NCI-H446 (cell line): ENCODE measurements around the gene FNIP2.
"Not testable (repeated sequence)": the region's sequence is repeated elsewhere in the genome, so short reads cannot be mapped to it uniquely, and the experiment has no call there.

Experiments
- DNase-seq, 2 experiments: peaks; one replicate each; lab custom pipeline; 2025; lab: John Stamatoyannopoulos, UW

FNIP2 gene

GRCh38 chr4:158870626-158871334, 102.0 kb downstream of the FNIP2 start:
- DNase-seq = no peak

- no peak for DNase-seq
Measured at GRCh38 chr4:158871335-158871724, 102.5 kb downstream of the FNIP2 start.

GRCh38 chr4:158873795-158874401, 105.1 kb downstream of the FNIP2 start:
- no peak for DNase-seq

- no peak for DNase-seq
Measured at GRCh38 chr4:158875026-158875425, 106.2 kb downstream of the FNIP2 start.

GRCh38 chr4:158875455-158875854, 106.6 kb downstream of the FNIP2 start:
- DNase-seq = no peak

GRCh38 chr4:158877069-158877468, 108.2 kb downstream of the FNIP2 start:
- no peak for DNase-seq

- not testable (repeated sequence) for DNase-seq
Measured at GRCh38 chr4:158882142-158882541, 113.3 kb downstream of the FNIP2 start.

GRCh38 chr4:158884280-158884679, 115.5 kb downstream of the FNIP2 start:
- DNase-seq = peak in 1 of 2 experiments; percentile 35

GRCh38 chr4:158885564-158885963, 116.7 kb downstream of the FNIP2 start:
- no peak for DNase-seq

- DNase-seq = no peak
Measured at GRCh38 chr4:158890294-158890693, 121.5 kb downstream of the FNIP2 start.

GRCh38 chr4:158891256-158891655, 122.4 kb downstream of the FNIP2 start:
- DNase-seq = no peak

- no peak for DNase-seq
Measured at GRCh38 chr4:158894826-158895225, 126.0 kb downstream of the FNIP2 start.

- DNase-seq = no peak
Measured at GRCh38 chr4:158895797-158896576, 127.2 kb downstream of the FNIP2 start.

- not testable (repeated sequence) for DNase-seq
Measured at GRCh38 chr4:158896577-158897238, 127.9 kb downstream of the FNIP2 start.

GRCh38 chr4:158900408-158900807, 131.6 kb downstream of the FNIP2 start:
- DNase-seq = not testable (repeated sequence)

GRCh38 chr4:158902280-158903078, 133.7 kb downstream of the FNIP2 start:
- not testable (repeated sequence) for DNase-seq

- DNase-seq = no peak
Measured at GRCh38 chr4:158903079-158903456, 134.2 kb downstream of the FNIP2 start.

- DNase-seq = no peak
Measured at GRCh38 chr4:158903472-158904043, 134.7 kb downstream of the FNIP2 start.

GRCh38 chr4:158904815-158905214, 136.0 kb downstream of the FNIP2 start:
- DNase-seq = no peak

- DNase-seq = no peak
Measured at GRCh38 chr4:158906073-158906472, 137.2 kb downstream of the FNIP2 start.

GRCh38 chr4:158912390-158912789, 143.6 kb downstream of the FNIP2 start:
- DNase-seq = no peak
